HepG2 (cell line): Measurements from ENCODE around the gene ABHD17C. TPM values are rescaled to one million over a fixed set of nuclear protein-coding genes. Genes with fewer than 3 reads are reported as not detected.

Source experiments
- ATAC-seq: fragments of 200-7000 bp; cut with Tn5 transposase; 3 replicates; pipeline ENCODE4 v1.9.1; 2020; ENCODE audit warnings: mild to moderate bottlenecking, moderate library complexity
- BruUV-seq: library from RNA; stranded (reverse); fragments of 400-500 nt; replicated peaks from 2 replicates; lab custom pipeline; 2021; lab: Mats Ljungman, UMichigan
- CTCF ChIA-PET: fragments of 300-600 bp; formaldehyde crosslinking; extraction: SDS; loops from one replicate; lab custom pipeline; 2021; ENCODE audit warnings: low total read pairs, inconsistent platforms, low intra/inter-chr PET ratio; lab: Yijun Ruan, JAX
- POLR2A ChIA-PET: fragments of 350-600 bp; sonication (Branson Sonifier 250); formaldehyde crosslinking; loops from one replicate; lab custom pipeline; 2020; ENCODE audit warnings: antibody characterized with exemption, inconsistent platforms; lab: Yijun Ruan, JAX
- DNase-seq: peaks from one replicate; pipeline ENCODE4 v3.0.0-alpha.2; 2015; ENCODE audit warnings: low spot score
- FAIRE-seq: peaks from 3 replicates; lab custom pipeline; 2011; peaks lifted over from hg19 to GRCh38; lab: Jason Lieb, UNC
- H2AFZ ChIP-seq: one replicate; pipeline ENCODE4 v1.6.1; 2011; ENCODE audit warnings: low read length, inconsistent platforms
- H3K27ac ChIP-seq: fragments of 300-600 bp; 3 replicates; pipeline ENCODE4 v1.8.0; 2011; ENCODE audit warnings: mixed run types, mild to moderate bottlenecking, mixed read lengths, low read length, inconsistent platforms; ENCODE audit not compliant: insufficient read depth; ENCODE audit errors: extremely low read length
- H3K27me3 ChIP-seq, 2 experiments: fragments of 200-600 bp in 1 of 2; 2 replicates in 1 of 2; 3 replicates in 1 of 2; pipeline versions ENCODE4 v1.6.0 to v1.8.0; 2011; ENCODE audit warnings: low read length in 2 of 2, mild to moderate bottlenecking in 2 of 2, moderate library complexity in 2 of 2, inconsistent platforms in 1 of 2; ENCODE audit not compliant: insufficient read depth in 2 of 2, control insufficient read depth in 1 of 2
- H3K36me3 ChIP-seq, 2 experiments: fragments of 200-600 bp in 1 of 2; replicated peaks in 1 of 2; 2 replicates in 1 of 2; 3 replicates in 1 of 2; pipeline versions ENCODE4 v1.5.1 to v1.8.0; 2011; ENCODE audit warnings: low read length in 2 of 2, inconsistent platforms in 1 of 2; ENCODE audit not compliant: insufficient read depth in 2 of 2, control insufficient read depth in 1 of 2
- H3K4me1 ChIP-seq: 2 replicates; pipeline ENCODE4 v1.5.1; 2012; ENCODE audit warnings: low read length, inconsistent platforms; ENCODE audit not compliant: insufficient read depth
- H3K4me2 ChIP-seq: 2 replicates; pipeline ENCODE4 v1.6.0; 2011; ENCODE audit warnings: low read depth, low read length, inconsistent platforms
- H3K4me3 ChIP-seq, 3 experiments: fragments of 200-600 bp in 1 of 3; sonication (generic), shearing (Covaris generic) in 1 of 3; replicated peaks in 1 of 3; 2 replicates each; pipeline ENCODE4 v1.5.1; 2011 to 2016; ENCODE audit warnings: low read length in 3 of 3, inconsistent platforms in 2 of 3, low read depth in 2 of 3, mild to moderate bottlenecking in 2 of 3, control low read depth in 1 of 3, mixed read lengths in 1 of 3; ENCODE audit not compliant: insufficient read depth in 1 of 3
- H3K79me2 ChIP-seq: one replicate; pipeline ENCODE4 v1.6.1; 2011; ENCODE audit warnings: low read length, inconsistent platforms; ENCODE audit not compliant: insufficient read depth
- H3K9ac ChIP-seq: 2 replicates; pipeline ENCODE4 v1.6.0; 2011; ENCODE audit warnings: mild to moderate bottlenecking, low read depth, low read length, inconsistent platforms; ENCODE audit not compliant: insufficient read depth
- H3K9me3 ChIP-seq: 2 replicates; pipeline ENCODE4 v1.5.1; 2012; ENCODE audit warnings: mild to moderate bottlenecking, low read length
- H4K20me1 ChIP-seq: 2 replicates; pipeline ENCODE4 v1.6.0; 2011; ENCODE audit warnings: inconsistent platforms, mild to moderate bottlenecking, low read length, moderate library complexity; ENCODE audit not compliant: insufficient read depth
- ASH2L ChIP-seq: fragments of 300-600, 200-600 bp; sonication (generic); IDR thresholded peaks from 2 replicates; pipeline ENCODE4 v1.7.0; 2017; ENCODE audit warnings: low read depth, mild to moderate bottlenecking, moderate library complexity, mixed read lengths, low read length; ENCODE audit not compliant: insufficient read length
- ATAD3A ChIP-seq: sonication (generic); formaldehyde crosslinking; IDR thresholded peaks from 2 replicates; pipeline ENCODE4 v1.4.0; 2020; ENCODE audit warnings: missing genetic modification reagents
- MXD4 ChIP-seq: IDR thresholded peaks from 2 replicates; pipeline ENCODE4 v1.6.1; 2016; ENCODE audit warnings: mild to moderate bottlenecking, missing biosample characterization, missing genetic modification reagents
- NRL ChIP-seq: sonication (generic); formaldehyde crosslinking; IDR thresholded peaks from 2 replicates; pipeline ENCODE4 v1.5.0; 2020; ENCODE audit warnings: missing genetic modification reagents, mild to moderate bottlenecking, moderate library complexity, borderline replicate concordance
- PCBP1 ChIP-seq: fragments of 200-400 bp; formaldehyde crosslinking; IDR thresholded peaks from 2 replicates; pipeline ENCODE4 v1.6.1; 2017; ENCODE audit warnings: mild to moderate bottlenecking, low read depth, low read length, borderline replicate concordance
- SMAD9 ChIP-seq: sonication (generic); formaldehyde crosslinking; IDR thresholded peaks from 2 replicates; pipeline ENCODE4 v1.5.1; 2020; ENCODE audit warnings: mild to moderate bottlenecking, missing genetic modification reagents
- SOX13 ChIP-seq, 3 experiments: fragments of 450-650 bp in 1 of 3; sonication (generic) in 1 of 3; formaldehyde crosslinking in 1 of 3; IDR thresholded peaks in 2 of 3; conservative IDR thresholded peaks in 1 of 3; 2 replicates each; pipeline versions ENCODE4 v1.5.0 to v1.6.1; 2016 to 2020; ENCODE audit warnings: antibody characterized with exemption in 1 of 3, mild to moderate bottlenecking in 1 of 3, missing compliant biosample characterization in 1 of 3, missing genetic modification reagents in 1 of 3, moderate library complexity in 1 of 3
- SPEN ChIP-seq: sonication (generic); formaldehyde crosslinking; IDR thresholded peaks from 2 replicates; pipeline ENCODE4 v1.5.1; 2020; ENCODE audit warnings: low read depth, mild to moderate bottlenecking, missing genetic modification reagents
- TARDBP ChIP-seq: sonication (generic); formaldehyde crosslinking; IDR thresholded peaks from 2 replicates; pipeline ENCODE4 v1.8.0; 2022; ENCODE audit warnings: mild to moderate bottlenecking, missing genetic modification reagents
- ZNF567 ChIP-seq: sonication (generic); formaldehyde crosslinking; IDR thresholded peaks from 2 replicates; pipeline ENCODE4 v1.8.1; 2023; ENCODE audit warnings: mild to moderate bottlenecking, missing genetic modification reagents, borderline replicate concordance
- ZNF788 ChIP-seq: sonication (generic); formaldehyde crosslinking; IDR thresholded peaks from 2 replicates; pipeline ENCODE4 v1.5.0; 2020; ENCODE audit warnings: mild to moderate bottlenecking, missing genetic modification reagents, borderline replicate concordance
- WGBS: methylation state at CpG from one replicate; pipeline ENCODE4 v1.1.6; 2017; ENCODE audit warnings: low lambda C conversion rate; 5-methylcytosine and 5-hydroxymethylcytosine counted together
- in situ Hi-C: cut with HindIII; loops from 2 replicates; pipeline ENCODE4 v1.10.0; 2017; ENCODE audit warnings: low pct_unique_long_range_greater_than_20kb; ENCODE audit not compliant: extremely low pct_ligation_motif_present
- intact Hi-C: fragments of 100-400 bp; cut with micrococcal nuclease; formaldehyde crosslinking; loops from one replicate; pipeline ENCODE4 v1.10.0; 2022; ENCODE audit not compliant: unreplicated experiment
- polyA plus RNA-seq, 8 experiments: library from polyadenylated mRNA; depleted of rRNA in 3 of 8; stranded (reverse) in 7 of 8; unstranded in 1 of 8; fragments of >200 nt; fragmentation: Illumina TruSeq in 4 of 8; extraction: Trizol in 4 of 8; gene quantifications; 2 replicates each; pipeline versions ENCODE4 v1.2.1 to v1.2.3, GENCODE V29; 2011 to 2016; ENCODE audit warnings: low read depth in 4 of 8, missing spikeins in 1 of 8, mixed read lengths in 1 of 8; ENCODE audit not compliant: insufficient read depth in 1 of 8
- total RNA-seq, 5 experiments: library from RNA; depleted of rRNA; stranded (reverse); fragments of >200 nt; fragmentation: Illumina TruSeq; extraction: Trizol; gene quantifications; 2 replicates each; pipeline ENCODE4 v1.2.3, GENCODE V29; 2016; ENCODE audit warnings: low read depth in 1 of 5
- TF ChIP-seq, protein P1 (sequence below): sonication (generic); formaldehyde crosslinking; IDR thresholded peaks from 2 replicates; pipeline ENCODE4 v1.8.1; 2023; ENCODE audit warnings: mild to moderate bottlenecking, moderate library complexity, missing genetic modification reagents
- TF ChIP-seq, protein P2 (sequence below): sonication (generic); IDR thresholded peaks from 2 replicates; pipeline ENCODE4 v1.6.1; 2016; ENCODE audit warnings: low read depth, borderline replicate concordance
- TF ChIP-seq, protein P3 (sequence below): sonication (generic); formaldehyde crosslinking; IDR thresholded peaks from 2 replicates; pipeline ENCODE4; 2020; ENCODE audit warnings: missing genetic modification reagents, mild to moderate bottlenecking, borderline replicate concordance

Gene ABHD17C
- total and polyA plus RNA-seq, 2 of the 13 experiments (the other 11 are each of a cell fraction or from before 2014, with no cell fraction given) = 2.9 to 3.9 TPM

DNA sequence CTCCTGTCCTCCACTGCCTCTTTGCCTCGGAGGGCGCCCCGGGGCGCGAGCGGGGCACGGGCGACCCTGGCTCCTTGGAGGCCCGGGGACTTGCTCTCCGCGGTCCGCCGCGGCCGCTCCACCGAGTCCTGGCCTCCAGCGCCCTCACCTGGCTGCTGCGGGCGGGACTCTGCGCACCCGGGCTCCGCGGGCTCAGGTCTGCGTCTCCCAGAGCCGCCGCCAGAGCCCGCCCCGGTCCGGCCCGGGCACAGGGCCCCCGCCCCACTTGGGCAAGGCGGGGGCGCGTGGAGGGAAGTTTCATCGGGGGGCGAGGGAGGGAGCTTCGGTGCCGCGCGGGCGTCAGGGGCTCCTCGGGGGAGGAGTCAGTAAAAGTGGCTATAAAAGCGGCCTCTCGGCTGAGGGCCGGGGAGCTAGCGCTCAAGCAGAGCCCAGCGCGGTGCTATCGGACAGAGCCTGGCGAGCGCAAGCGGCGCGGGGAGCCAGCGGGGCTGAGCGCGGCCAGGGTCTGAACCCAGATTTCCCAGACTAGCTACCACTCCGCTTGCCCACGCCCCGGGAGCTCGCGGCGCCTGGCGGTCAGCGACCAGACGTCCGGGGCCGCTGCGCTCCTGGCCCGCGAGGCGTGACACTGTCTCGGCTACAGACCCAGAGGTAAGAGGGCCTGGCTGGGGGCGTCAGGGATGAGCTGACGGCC, 84.0 kb downstream of the ABHD17C start, which contains the start of gene CEMIP (continued):
- 0 out of 2 replicates have a peak, but pooled peaks have one; percentile 37 for TF ChIP-seq SPEN (CRISPR knock-in tag)
- peak; percentile 25 for TF ChIP-seq ASH2L
- TF ChIP-seq ATAD3A = no peak
- peak; percentile 55; the same call in 1 of the 2 replicates for TF ChIP-seq ZNF788 (CRISPR knock-in tag)
- TF ChIP-seq SOX13 (IDR thresholded peaks at IDR 0.05) = no peak
- TF ChIP-seq SOX13 (CRISPR knock-in tag; conservative IDR thresholded peaks at IDR 0.05 in 1 of 2, IDR thresholded peaks at IDR 0.05 in 1 of 2) = peak in 1 of 2 experiments; percentile 9; a peak in 1 of 4 replicates
- peak; percentile 66 for TF ChIP-seq TARDBP
- TF ChIP-seq PCBP1 = 0 out of 2 replicates have a peak, but pooled peaks have one; percentile 17

DNA sequence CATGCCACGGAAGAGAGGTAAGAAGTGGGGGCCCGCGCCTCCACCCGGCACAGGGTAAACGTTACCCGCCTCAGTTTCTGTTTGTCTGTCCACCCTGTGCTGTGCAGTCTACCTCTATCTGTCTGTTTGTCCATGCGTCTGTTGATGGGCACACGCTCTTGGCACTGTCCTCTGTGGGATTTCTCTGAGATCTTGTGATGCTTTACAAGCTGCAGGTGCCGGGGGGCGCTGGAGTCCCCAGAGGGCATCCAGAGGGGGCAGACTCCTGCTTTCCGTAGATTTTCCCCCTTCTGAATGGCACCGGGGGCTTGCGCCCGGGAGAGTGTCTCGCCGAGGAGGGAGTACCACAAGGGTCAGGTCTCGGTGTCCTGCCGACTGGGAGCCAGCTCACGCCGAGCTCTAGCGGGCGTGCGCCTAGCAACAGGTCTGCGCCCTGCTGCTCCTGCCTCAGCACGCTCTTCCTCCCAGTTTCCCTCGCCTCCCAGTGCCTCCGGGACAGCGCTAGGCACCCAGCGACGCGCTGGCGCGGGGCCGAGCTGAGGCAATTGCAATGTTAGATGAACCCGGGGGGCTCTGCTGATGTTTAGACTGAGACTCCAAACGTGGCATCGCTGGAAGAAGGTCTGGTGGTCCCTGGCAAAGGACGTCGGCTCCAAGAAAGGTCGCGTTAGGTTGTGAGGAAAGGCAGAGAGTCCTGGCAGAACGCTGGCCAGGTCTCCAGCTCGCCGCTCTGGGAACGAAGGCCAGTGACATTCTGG, 84.7 kb downstream of the ABHD17C start:
- BruUV-seq = no TSS peak
- 1% methylated on average over 30 of the region's 45 CpGs for WGBS
- Histone ChIP-seq H3K79me2 (no peaks in the 10 kb centered on the region), H3K36me3 (peaks cover 11 to 23% of the 10 kb centered on the region in 2 experiments), H4K20me1 (0 out of 2 replicates have a peak, but pooled peaks cover 5% of the 10 kb centered on the region), H3K9me3 (no peaks in the 10 kb centered on the region), H3K27me3 (peaks cover 2 to 4% of the 10 kb centered on the region in 2 experiments; a peak in 2 of 5 replicates), H3K27ac (no peak overlapping the region), H3K4me3 (peak overlapping the region; percentile 75 to 82 (median 76)), H2AFZ (no peak overlapping the region), H3K4me2 (peak overlapping the region; percentile 89), H3K4me1 (peaks cover 44% of the 10 kb centered on the region), H3K9ac (no peak overlapping the region)
- CTCF ChIA-PET = interaction anchor here (1.7 to 4.7 kb wide), 5 partner anchors 77 to 324 kb away, joined by 7 to 65 read pairs (median 25); no protein-coding TSS in a partner anchor
- ATAC-seq (peak; percentile 79), FAIRE-seq (no peak), DNase-seq (peak; percentile 25)
- POLR2A ChIA-PET = interaction anchor here (0.9 to 2.5 kb wide), 8 partner anchors 25 to 190 kb away, joined by 3 to 26 read pairs (median 8); partner anchors contain the start of gene ABHD17C
- intact Hi-C loops = loop anchor here (1.0 to 5.0 kb wide), 3 partner anchors 76 to 363 kb away; no protein-coding TSS in a partner anchor
- in situ Hi-C loops = loop anchor here (5.0 kb wide), 5 partner anchors 77 to 323 kb away; no protein-coding TSS in a partner anchor
- TF ChIP-seq, protein P1, sequence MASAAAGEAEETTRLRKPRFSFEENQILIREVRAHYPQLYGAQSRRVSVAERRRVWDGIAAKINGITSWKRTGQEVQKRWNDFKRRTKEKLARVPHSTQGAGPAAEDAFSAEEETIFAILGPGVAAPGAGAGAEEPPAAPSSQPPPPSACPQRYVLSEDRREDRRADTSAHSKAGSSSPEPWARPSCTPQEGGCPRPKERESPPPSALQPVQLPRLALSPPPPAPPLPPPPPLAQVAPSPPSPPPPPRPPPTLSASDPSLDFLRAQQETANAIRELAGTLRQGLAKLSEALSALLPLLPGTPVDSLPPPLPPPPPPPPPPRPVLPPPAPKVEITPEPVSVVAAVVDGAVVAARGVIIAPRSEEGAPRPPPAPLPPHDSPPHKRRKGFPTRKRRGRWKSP (CRISPR knock-in tag) = peak; percentile 74; the same call in 1 of the 2 replicates
- TF ChIP-seq, protein P2, sequence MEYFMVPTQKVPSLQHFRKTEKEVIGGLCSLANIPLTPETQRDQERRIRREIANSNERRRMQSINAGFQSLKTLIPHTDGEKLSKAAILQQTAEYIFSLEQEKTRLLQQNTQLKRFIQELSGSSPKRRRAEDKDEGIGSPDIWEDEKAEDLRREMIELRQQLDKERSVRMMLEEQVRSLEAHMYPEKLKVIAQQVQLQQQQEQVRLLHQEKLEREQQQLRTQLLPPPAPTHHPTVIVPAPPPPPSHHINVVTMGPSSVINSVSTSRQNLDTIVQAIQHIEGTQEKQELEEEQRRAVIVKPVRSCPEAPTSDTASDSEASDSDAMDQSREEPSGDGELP = no peak
- TF ChIP-seq, protein P3, sequence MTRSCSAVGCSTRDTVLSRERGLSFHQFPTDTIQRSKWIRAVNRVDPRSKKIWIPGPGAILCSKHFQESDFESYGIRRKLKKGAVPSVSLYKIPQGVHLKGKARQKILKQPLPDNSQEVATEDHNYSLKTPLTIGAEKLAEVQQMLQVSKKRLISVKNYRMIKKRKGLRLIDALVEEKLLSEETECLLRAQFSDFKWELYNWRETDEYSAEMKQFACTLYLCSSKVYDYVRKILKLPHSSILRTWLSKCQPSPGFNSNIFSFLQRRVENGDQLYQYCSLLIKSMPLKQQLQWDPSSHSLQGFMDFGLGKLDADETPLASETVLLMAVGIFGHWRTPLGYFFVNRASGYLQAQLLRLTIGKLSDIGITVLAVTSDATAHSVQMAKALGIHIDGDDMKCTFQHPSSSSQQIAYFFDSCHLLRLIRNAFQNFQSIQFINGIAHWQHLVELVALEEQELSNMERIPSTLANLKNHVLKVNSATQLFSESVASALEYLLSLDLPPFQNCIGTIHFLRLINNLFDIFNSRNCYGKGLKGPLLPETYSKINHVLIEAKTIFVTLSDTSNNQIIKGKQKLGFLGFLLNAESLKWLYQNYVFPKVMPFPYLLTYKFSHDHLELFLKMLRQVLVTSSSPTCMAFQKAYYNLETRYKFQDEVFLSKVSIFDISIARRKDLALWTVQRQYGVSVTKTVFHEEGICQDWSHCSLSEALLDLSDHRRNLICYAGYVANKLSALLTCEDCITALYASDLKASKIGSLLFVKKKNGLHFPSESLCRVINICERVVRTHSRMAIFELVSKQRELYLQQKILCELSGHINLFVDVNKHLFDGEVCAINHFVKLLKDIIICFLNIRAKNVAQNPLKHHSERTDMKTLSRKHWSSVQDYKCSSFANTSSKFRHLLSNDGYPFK (CRISPR knock-in tag) = no peak
- no peak for TF ChIP-seq NRL
- no peak for TF ChIP-seq SMAD9
- TF ChIP-seq MXD4 (CRISPR knock-in tag) = no peak
- TF ChIP-seq ZNF567 (CRISPR knock-in tag) = 0 out of 2 replicates have a peak, but pooled peaks have one; percentile 12
